Heart left ventricle (tissue), 16 donors: Measurements from ENCODE around the gene P2RX7. TPM values are rescaled to one million over a fixed set of nuclear protein-coding genes. Genes with fewer than 3 reads are reported as not detected.
A peak's percentile ranks its signal among the peaks of the same experiment; 100 is the strongest.
"Not testable (repeated sequence)": the region's sequence is repeated elsewhere in the genome, so short reads cannot be mapped to it uniquely, and the experiment has no call there.

ENCODE experiments used
- ATAC-seq, 4 donors: fragments of 200-7000 bp; cut with Tn5 transposase; one replicate each; pipeline ENCODE4 v1.9.1; 2020 to 2022; ENCODE audit warnings: moderate library complexity in 4 of 4, mild to moderate bottlenecking in 3 of 4, moderate number of reproducible peaks in 1 of 4
- DNase-seq, 5 donors: peaks; one replicate each; pipeline ENCODE4 v3.0.0-alpha.2; 2020
- H3K27ac ChIP-seq, 12 donors: fragments of 200-600 bp; sonication (generic) in 4 of 12; one replicate each; pipeline versions ENCODE4 v1.5.0 to v1.8.0; 2016 to 2022; ENCODE audit warnings: mild to moderate bottlenecking in 2 of 12
- H3K27me3 ChIP-seq, 9 donors: fragments of 200-600 bp; sonication (generic) in 2 of 9; one replicate each; pipeline versions ENCODE4 v1.5.1 to v1.8.0; 2016 to 2022; ENCODE audit warnings: mild to moderate bottlenecking in 3 of 9
- H3K36me3 ChIP-seq, 9 donors: fragments of 200-600 bp; sonication (generic) in 2 of 9; one replicate each; pipeline versions ENCODE4 v1.5.0 to v1.8.0; 2018 to 2022; ENCODE audit warnings: mild to moderate bottlenecking in 2 of 9
- H3K4me1 ChIP-seq, 12 donors: fragments of 200-600 bp; sonication (generic) in 4 of 12; one replicate each; pipeline versions ENCODE4 v1.5.0 to v1.8.0; 2016 to 2022; ENCODE audit warnings: mild to moderate bottlenecking in 3 of 12
- H3K4me3 ChIP-seq, 12 donors: fragments of 200-600 bp; sonication (generic) in 4 of 12; one replicate each; pipeline versions ENCODE4 v1.5.0 to v1.8.0; 2017 to 2022; ENCODE audit warnings: mild to moderate bottlenecking in 9 of 12, moderate library complexity in 4 of 12
- H3K9me3 ChIP-seq, 12 donors: fragments of 200-600 bp; sonication (generic) in 4 of 12; one replicate each; pipeline versions ENCODE4 v1.5.0 to v1.8.0; 2016 to 2022; ENCODE audit warnings: mild to moderate bottlenecking in 1 of 12
- POLR2A ChIP-seq, 2 donors: fragments of 450-650 bp; IDR thresholded peaks; one replicate each; pipeline ENCODE4 v1.6.1; 2017; ENCODE audit warnings: antibody characterized with exemption in 2 of 2, mild to moderate bottlenecking in 2 of 2, moderate library complexity in 2 of 2
- WGBS, 4 donors: extraction: QIAGEN DNeasy Blood & Tissue Kit in 2 of 4; methylation state at CpG; one replicate each; pipeline versions ENCODE4 v1.1.5 to v1.1.7; 2013 to 2018; 5-methylcytosine and 5-hydroxymethylcytosine counted together
- intact Hi-C, 10 donors: fragments of 100-400 bp; cut with DNase I; formaldehyde crosslinking; loops; one replicate each; pipeline versions ENCODE4 v1.11.1 to v1.14.2; 2022
- polyA plus RNA-seq, 2 donors: library from polyadenylated mRNA; stranded (reverse); fragments of 200-250 nt; gene quantifications; one replicate each; pipeline ENCODE4 v1.2.3, GENCODE V29; 2013
- total RNA-seq, 9 donors: library from RNA; depleted of rRNA in 2 of 9; stranded (reverse); fragments of >200 nt in 2 of 9; fragmentation: NEBNext Ultra II Directional in 3 of 9; extraction: Animal tissue kit (Norgen Biotek cat#: 25700) in 3 of 9; gene quantifications; one replicate each; pipeline versions ENCODE4 v1.1.0 to v1.2.4, GENCODE V29; 2016 to 2023
- TF ChIP-seq, protein P1 (sequence below), 12 donors: fragments of 200-600 bp; sonication (generic) in 4 of 12; IDR thresholded peaks; one replicate each; pipeline versions ENCODE4 v1.5.0 to v1.8.0; 2018 to 2022; ENCODE audit warnings: antibody characterized with exemption in 12 of 12, mild to moderate bottlenecking in 5 of 12
- donor health status: ischemic (EF 13 %, LVEDD 7.1; RV severe dilation, severe dysfunction).
- donor health status: healthy with polysubstance abuse.
- donor health status: DM: no; HTN: yes; CAD: no.
- donor health status: DM: no; HTN: no; CAD: no.
- donor health status: ischemic (EF 25% LVEDD 6.9; RV normal size, moderate dysfunction).
- donor health status: ischemic (EF 25% LVEDD 5.7; RV mildly dilated, moderate dysfunction).
- donor health status: healthy.
- donor health status: DM: yes; HTN: yes; CAD: no.
- donor health status: ischemic (EF 35%, LVEDD 5.7; RV mildly dilated, moderate dysfunction).
- donor health status: nonischemic (EF 11% LVEDD 7.7; RV severe dilation, severe dysfunction).
- donor health status: DM: yes; HTN: yes; CAD: no.
- donor health status: PGD.
- donor health status: ischemic (EF 29% LVEDD 5.4; RV normal size, mild dysfunction).
- donor health status: nonischemic (EF 23%, LVEDD 6.1; RV moderate dilation, normal function).

The P2RX7 gene
- total and polyA plus RNA-seq, 11 donors = 0.39 to 12.0 (median 1.8) TPM

DNA sequence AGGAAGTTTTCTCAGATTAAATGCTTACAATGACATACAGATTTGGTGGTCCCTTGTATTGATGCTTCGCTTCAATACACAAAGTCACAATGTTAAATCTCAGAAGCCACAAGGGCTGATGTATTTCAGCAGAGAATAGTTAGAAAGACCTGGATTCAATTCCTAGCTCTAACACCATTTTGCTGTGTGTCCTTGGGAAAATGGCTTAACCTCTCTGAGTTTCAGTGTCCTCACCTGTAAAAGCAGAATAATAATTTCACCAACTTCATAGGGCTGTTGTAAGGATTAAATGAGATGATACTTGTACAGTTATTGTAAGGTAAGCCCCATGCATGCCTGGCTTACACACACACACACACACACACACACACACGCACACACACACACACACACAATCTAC, 30.3 kb downstream of the P2RX7 start:
- no peak for TF ChIP-seq POLR2A (IDR thresholded peaks at IDR 0.05)
- TF ChIP-seq, protein P1, sequence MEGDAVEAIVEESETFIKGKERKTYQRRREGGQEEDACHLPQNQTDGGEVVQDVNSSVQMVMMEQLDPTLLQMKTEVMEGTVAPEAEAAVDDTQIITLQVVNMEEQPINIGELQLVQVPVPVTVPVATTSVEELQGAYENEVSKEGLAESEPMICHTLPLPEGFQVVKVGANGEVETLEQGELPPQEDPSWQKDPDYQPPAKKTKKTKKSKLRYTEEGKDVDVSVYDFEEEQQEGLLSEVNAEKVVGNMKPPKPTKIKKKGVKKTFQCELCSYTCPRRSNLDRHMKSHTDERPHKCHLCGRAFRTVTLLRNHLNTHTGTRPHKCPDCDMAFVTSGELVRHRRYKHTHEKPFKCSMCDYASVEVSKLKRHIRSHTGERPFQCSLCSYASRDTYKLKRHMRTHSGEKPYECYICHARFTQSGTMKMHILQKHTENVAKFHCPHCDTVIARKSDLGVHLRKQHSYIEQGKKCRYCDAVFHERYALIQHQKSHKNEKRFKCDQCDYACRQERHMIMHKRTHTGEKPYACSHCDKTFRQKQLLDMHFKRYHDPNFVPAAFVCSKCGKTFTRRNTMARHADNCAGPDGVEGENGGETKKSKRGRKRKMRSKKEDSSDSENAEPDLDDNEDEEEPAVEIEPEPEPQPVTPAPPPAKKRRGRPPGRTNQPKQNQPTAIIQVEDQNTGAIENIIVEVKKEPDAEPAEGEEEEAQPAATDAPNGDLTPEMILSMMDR (IDR thresholded peaks at IDR 0.05) = no peak
- WGBS, 4 donors = 84 to 97% (median 86%) methylated on average over 2 of the region's 2 CpGs
- intact Hi-C loops = no loop called here
- Histone ChIP-seq H3K36me3 (peaks cover 0 to 50% (median 0%) of the 10 kb centered on the region in 9 donors), H3K27me3 (no peaks in the 10 kb centered on the region), H3K4me3 (no peak overlapping the region), H3K4me1 (no peaks in the 10 kb centered on the region), H3K27ac (no peak overlapping the region), H3K9me3 (peaks cover 0 to 7% (median 0%) of the 10 kb centered on the region in 12 donors)
- no peak for ATAC-seq
- DNase-seq = no peak

DNA sequence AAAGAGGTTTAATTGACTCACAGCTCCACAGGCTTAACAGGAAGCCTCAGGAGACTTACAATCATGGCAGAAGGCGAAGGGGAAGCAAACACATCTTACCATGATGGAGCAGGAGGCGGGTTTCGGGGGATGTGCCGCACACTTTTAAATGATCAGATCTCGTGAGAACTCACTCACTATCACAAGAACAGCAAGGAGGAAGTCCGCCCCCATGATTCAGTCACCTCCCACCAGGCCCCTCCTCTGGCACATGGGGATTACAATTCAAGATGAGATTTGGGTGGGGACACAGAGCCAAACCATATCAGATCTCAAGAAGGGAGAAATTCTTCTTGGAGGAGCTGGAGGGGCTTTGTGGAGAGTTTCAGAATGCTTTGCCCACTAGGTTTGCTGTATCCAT, 32.2 kb downstream of the P2RX7 start:
- H3K27ac ChIP-seq, H3K27me3 ChIP-seq, H3K4me1 ChIP-seq, H3K9me3 ChIP-seq, H3K4me3 ChIP-seq, DNase-seq, intact Hi-C loops, ATAC-seq: not testable (repeated sequence)
- H3K36me3 ChIP-seq = peaks cover 0 to 51% (median 0%) of the 10 kb centered on the region in 9 donors
- 88 to 93% (median 90%) methylated on average over 6 of the region's 6 CpGs for WGBS, 4 donors

DNA sequence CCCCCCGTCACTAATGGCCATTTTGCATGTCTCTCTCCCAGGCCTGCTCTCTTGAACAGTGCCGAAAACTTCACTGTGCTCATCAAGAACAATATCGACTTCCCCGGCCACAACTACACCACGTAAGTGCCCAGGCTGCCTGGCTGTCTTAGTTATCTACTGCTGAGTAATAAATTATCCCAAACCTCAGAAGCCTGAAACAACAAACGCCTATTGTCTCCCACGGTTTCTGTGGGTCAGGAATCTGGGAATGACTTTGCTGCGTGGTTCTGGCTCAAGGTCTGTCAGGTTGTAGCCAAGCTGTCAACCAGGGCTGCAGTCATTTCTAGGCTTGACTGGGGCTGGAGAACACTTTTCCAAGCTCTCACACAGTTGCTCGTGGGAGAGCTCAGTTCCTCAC, 32.6 kb downstream of the P2RX7 start:
- WGBS, 4 donors = 78 to 86% (median 84%) methylated on average over 9 of the region's 9 CpGs
- ATAC-seq (no peak), DNase-seq (no peak)
- H3K27ac ChIP-seq = no peak overlapping the region
- no peaks in the 10 kb centered on the region for H3K4me1 ChIP-seq
- H3K9me3 ChIP-seq = no peaks in the 10 kb centered on the region
- no peak for TF ChIP-seq POLR2A (IDR thresholded peaks at IDR 0.05)
- TF ChIP-seq, protein P1 (IDR thresholded peaks at IDR 0.05) = no peak
- peaks cover 0 to 55% (median 0%) of the 10 kb centered on the region in 9 donors for H3K36me3 ChIP-seq
- H3K27me3 ChIP-seq = no peaks in the 10 kb centered on the region
- intact Hi-C loops = no loop called here
- H3K4me3 ChIP-seq = no peak overlapping the region

DNA sequence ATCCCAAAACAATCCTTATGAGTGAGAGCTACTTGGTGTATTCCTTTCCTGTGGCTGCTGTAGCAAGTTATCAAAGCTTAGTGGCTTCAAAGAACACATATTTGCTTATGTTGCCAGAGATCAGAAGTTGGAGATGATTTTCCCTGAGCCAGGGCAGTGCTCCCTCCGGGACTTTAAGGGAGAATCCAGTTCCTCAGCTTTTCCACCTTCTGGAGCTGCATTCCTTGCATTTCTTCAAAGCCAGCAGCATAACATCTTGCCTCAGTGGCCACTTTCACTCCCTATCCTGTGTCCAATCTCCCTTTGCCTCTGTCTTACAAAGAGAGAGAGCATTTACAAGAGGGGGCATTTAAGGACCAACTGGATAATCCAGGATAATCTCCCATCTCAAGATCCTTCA, 33.7 kb downstream of the P2RX7 start:
- no peak overlapping the region for H3K27ac ChIP-seq
- H3K4me3 ChIP-seq = no peak overlapping the region
- WGBS, 4 donors = 57 to 100% (median 90%) methylated on average over 1 of the region's 1 CpG
- no peaks in the 10 kb centered on the region for H3K9me3 ChIP-seq
- no peaks in the 10 kb centered on the region for H3K4me1 ChIP-seq
- ATAC-seq = no peak
- intact Hi-C loops = no loop called here
- H3K36me3 ChIP-seq = peaks cover 0 to 52% (median 0%) of the 10 kb centered on the region in 9 donors
- TF ChIP-seq POLR2A (IDR thresholded peaks at IDR 0.05) = no peak
- TF ChIP-seq, protein P1 (IDR thresholded peaks at IDR 0.05) = no peak
- no peak for DNase-seq
- no peaks in the 10 kb centered on the region for H3K27me3 ChIP-seq

DNA sequence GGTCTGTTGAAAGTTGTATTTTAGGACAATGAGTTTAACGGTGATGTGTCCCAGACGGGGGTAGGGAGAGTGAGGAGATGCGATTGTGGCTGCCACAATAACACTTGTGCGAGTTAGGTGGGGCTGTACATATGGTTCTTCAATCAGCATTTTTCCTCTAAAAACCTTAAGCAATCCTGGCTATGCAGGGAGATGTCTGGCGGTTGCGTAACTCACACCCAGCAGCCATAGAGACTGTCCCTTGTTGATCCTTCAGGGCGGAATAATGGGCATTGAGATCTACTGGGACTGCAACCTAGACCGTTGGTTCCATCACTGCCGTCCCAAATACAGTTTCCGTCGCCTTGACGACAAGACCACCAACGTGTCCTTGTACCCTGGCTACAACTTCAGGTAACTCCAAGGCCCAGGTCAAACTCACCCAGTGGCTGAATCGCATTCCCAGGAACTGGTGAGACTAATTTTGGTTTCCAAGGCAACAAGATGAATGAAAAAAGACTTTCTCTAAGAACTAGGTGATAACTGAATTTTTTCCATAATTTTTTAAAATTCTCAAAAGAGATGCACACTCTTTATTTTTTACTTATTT, 34.6 kb downstream of the P2RX7 start:
- intact Hi-C loops = no loop called here
- 74 to 83% (median 76%) methylated on average over 14 of the region's 14 CpGs for WGBS, 4 donors
- no peak overlapping the region for H3K4me3 ChIP-seq
- no peaks in the 10 kb centered on the region for H3K27me3 ChIP-seq
- H3K9me3 ChIP-seq = no peaks in the 10 kb centered on the region
- DNase-seq = no peak
- H3K4me1 ChIP-seq = no peaks in the 10 kb centered on the region
- no peak overlapping the region for H3K27ac ChIP-seq
- TF ChIP-seq, protein P1 (IDR thresholded peaks at IDR 0.05) = no peak
- no peak for TF ChIP-seq POLR2A (IDR thresholded peaks at IDR 0.05)
- H3K36me3 ChIP-seq = peaks cover 0 to 47% (median 0%) of the 10 kb centered on the region in 9 donors
- peak in 1 of 4 donors; percentile 50 for ATAC-seq
